Measurements from ENCODE around the gene KCNK5.

GRCh38 chr6:39188571-39188970, 40.7 kb downstream of the KCNK5 start:
- TF ChIP-seq CTCF (IDR thresholded peaks at IDR 0.05; ENCODE audit: poor library complexity, severe bottlenecking) (no peak), TAF1 (IDR thresholded peaks at IDR 0.05; ENCODE audit: low read depth) (no peak), POLR2AphosphoS5 (IDR thresholded peaks at IDR 0.05) (no peak), EZH2 (IDR thresholded peaks at IDR 0.05; ENCODE audit: borderline replicate concordance, insufficient read depth, low read length, poor library complexity, severe bottlenecking) (no peak)

Data from neural cell (in vitro differentiated cells).